T-cell (primary cell): ENCODE measurements around the gene CABP1. TPM values are rescaled to one million over a fixed set of nuclear protein-coding genes. Genes with fewer than 3 reads are reported as not detected.
A peak's percentile ranks its signal among the peaks of the same experiment; 100 is the strongest.

Experiments used
- ATAC-seq, 4 experiments: fragments of 200-7000 bp in 3 of 4; fragments of 150-1000 bp in 1 of 4; cut with Tn5 transposase; replicated peaks in 1 of 4; 1 replicate in 3 of 4; 2 replicates in 1 of 4; pipeline ENCODE4 v1.10.0; 2021; ENCODE audit warnings: moderate library complexity in 3 of 4, mild to moderate bottlenecking in 2 of 4, moderate number of reproducible peaks in 1 of 4
- CTCF ChIA-PET, 2 donors: fragments of 300-600 bp; sonication (Branson Sonifier 250); formaldehyde crosslinking; loops; one replicate each; lab custom pipeline; 2022; ENCODE audit warnings: antibody characterized with exemption in 2 of 2; lab: Charles Lee
- POLR2A ChIA-PET, 2 donors: fragments of 300-600 bp; sonication (Branson Sonifier 250); formaldehyde crosslinking; loops; one replicate each; lab custom pipeline; 2022; ENCODE audit warnings: antibody characterized with exemption in 2 of 2; lab: Charles Lee
- DNase-seq, 35 experiments: peaks; one replicate each; pipeline versions ENCODE4 v3.0.0 to v3.0.0-alpha.2; 2013 to 2023
- H3K27ac ChIP-seq: one replicate; pipeline ENCODE4 v1.5.1; 2013; ENCODE audit warnings: low read length
- H3K27me3 ChIP-seq, 2 experiments: replicated peaks in 1 of 2; 1 replicate in 1 of 2; 2 replicates in 1 of 2; pipeline versions ENCODE4 v1.6.1 to v1.7.0; 2013; ENCODE audit warnings: low read length in 1 of 2, mixed read lengths in 1 of 2; ENCODE audit not compliant: control insufficient read depth in 2 of 2, insufficient read depth in 2 of 2; ENCODE audit errors: extremely low read depth in 1 of 2
- H3K36me3 ChIP-seq, 2 donors: 1 replicate in 1 of 2; 2 replicates in 1 of 2; pipeline versions ENCODE4 v1.6.1 to v1.7.0; 2013; ENCODE audit warnings: low read length in 1 of 2; ENCODE audit not compliant: control insufficient read depth in 2 of 2, insufficient read depth in 1 of 2; ENCODE audit errors: extremely low read depth in 1 of 2
- H3K4me1 ChIP-seq, 2 experiments: 1 replicate in 1 of 2; 2 replicates in 1 of 2; pipeline versions ENCODE4 v1.6.1 to v1.7.0; 2013; ENCODE audit warnings: low read length in 2 of 2, mixed read lengths in 1 of 2; ENCODE audit not compliant: insufficient read depth in 2 of 2, control insufficient read depth in 1 of 2; ENCODE audit errors: extremely low read depth in 1 of 2
- H3K4me3 ChIP-seq, 2 donors: 1 replicate in 1 of 2; 2 replicates in 1 of 2; pipeline versions ENCODE4 v1.5.1 to v1.7.0; 2013; ENCODE audit warnings: mild to moderate bottlenecking in 2 of 2, low read length in 1 of 2, moderate library complexity in 1 of 2; ENCODE audit not compliant: control insufficient read depth in 1 of 2; ENCODE audit errors: extremely low read depth in 1 of 2
- H3K9me3 ChIP-seq: 2 replicates; pipeline ENCODE4 v1.7.0; 2013
- H3K27ac Mint-ChIP-seq, 2 donors: one replicate each; pipeline ENCODE4 v1.8.0; 2020 to 2021; ENCODE audit warnings: mild to moderate bottlenecking in 2 of 2, mixed read lengths in 2 of 2
- H3K27me3 Mint-ChIP-seq, 2 donors: one replicate each; pipeline ENCODE4 v1.8.0; 2021 to 2022; ENCODE audit warnings: mixed read lengths in 2 of 2
- H3K36me3 Mint-ChIP-seq: one replicate; pipeline ENCODE4 v1.8.0; 2021; ENCODE audit warnings: mixed read lengths
- H3K4me1 Mint-ChIP-seq, 3 donors: one replicate each; pipeline ENCODE4 v1.8.0; 2020 to 2022; ENCODE audit warnings: mixed read lengths in 3 of 3, mild to moderate bottlenecking in 1 of 3
- H3K4me3 Mint-ChIP-seq, 3 donors: one replicate each; pipeline ENCODE4 v1.8.0; 2020 to 2022; ENCODE audit warnings: mild to moderate bottlenecking in 3 of 3, mixed read lengths in 3 of 3, moderate library complexity in 3 of 3
- H3K9me3 Mint-ChIP-seq, 3 donors: one replicate each; pipeline ENCODE4 v1.8.0; 2020 to 2022; ENCODE audit warnings: mixed read lengths in 3 of 3
- WGBS: methylation state at CpG from one replicate; pipeline ENCODE4 v1.1.5; 2013; ENCODE audit warnings: missing lambda C conversion rate; ENCODE audit not compliant: insufficient coverage; 5-methylcytosine and 5-hydroxymethylcytosine counted together
- total RNA-seq, 35 experiments: library from RNA in 6 of 35; stranded (reverse) in 6 of 35; fragments of 120-200 nt in 1 of 35; gene quantifications; one replicate each; pipeline versions ENCODE4 v1.2.1 to v1.2.4 and lab custom pipeline; 2013 to 2026

CABP1 gene
- total RNA-seq, 5 donors from 2014 or later (not counting 1 experiment from before 2014, with no cell fraction given) = not detected

- ChIA-PET POLR2A (no interaction called here), CTCF (no interaction called here)
- no peaks in the 10 kb centered on the region for H3K9me3 ChIP-seq
- Mint-ChIP-seq H3K27ac (no peak overlapping the region), H3K27me3 (peaks cover 7 to 9% of the 10 kb centered on the region in 2 donors), H3K9me3 (no peaks in the 10 kb centered on the region), H3K4me1 (no peaks in the 10 kb centered on the region), H3K36me3 (no peaks in the 10 kb centered on the region), H3K4me3 (no peak overlapping the region)
- H3K4me1 ChIP-seq = peaks cover 0 to 3% of the 10 kb centered on the region in 2 experiments
- 90% methylated on average over 12 of the region's 15 CpGs for WGBS
- H3K27ac ChIP-seq = no peak overlapping the region
- H3K4me3 ChIP-seq = no peak overlapping the region
- no peaks in the 10 kb centered on the region for H3K36me3 ChIP-seq
- no peak for DNase-seq
- peaks cover 0 to 16% of the 10 kb centered on the region in 2 experiments for H3K27me3 ChIP-seq
- no peak for ATAC-seq
These were observed 10.1 kb upstream of the CABP1 start for GRCh38 chr12:120630104-120630892.

- H3K4me3 ChIP-seq = no peak overlapping the region
- DNase-seq (no peak), ATAC-seq (no peak)
- no peaks in the 10 kb centered on the region for H3K36me3 ChIP-seq
- ChIA-PET POLR2A (interaction anchor here in 1 of 2 donors (0.6 kb wide), 1 partner anchor 18 kb away, joined by 3 read pairs; no protein-coding TSS in a partner anchor), CTCF (no interaction called here)
- H3K27me3 ChIP-seq = peaks cover 0 to 12% of the 10 kb centered on the region in 2 experiments
- Mint-ChIP-seq H3K27ac (no peak overlapping the region), H3K9me3 (no peaks in the 10 kb centered on the region), H3K27me3 (peaks cover 7 to 9% of the 10 kb centered on the region in 2 donors), H3K36me3 (no peaks in the 10 kb centered on the region), H3K4me3 (no peak overlapping the region), H3K4me1 (no peaks in the 10 kb centered on the region)
- 86% methylated on average over 3 of the region's 5 CpGs for WGBS
- no peaks in the 10 kb centered on the region for H3K4me1 ChIP-seq
- H3K9me3 ChIP-seq = no peaks in the 10 kb centered on the region
- H3K27ac ChIP-seq = no peak overlapping the region
These were observed 9.3 kb upstream of the CABP1 start for GRCh38 chr12:120631097-120631496.

GRCh38 chr12:120640861-120641833, 721 bp downstream of the CABP1 start:
- CTCF ChIA-PET = interaction anchor here in 1 of 2 donors (0.6 kb wide), 1 partner anchor 7 kb away, joined by 3 read pairs; no protein-coding TSS in a partner anchor

GRCh38 chr12:120642121-120642520, 1.7 kb downstream of the CABP1 start:
- ChIA-PET CTCF (interaction anchor here in 1 of 2 donors (0.6 kb wide), 1 partner anchor 195 kb away, joined by 3 read pairs; no protein-coding TSS in a partner anchor), POLR2A (no interaction called here)
- H3K9me3 ChIP-seq = no peaks in the 10 kb centered on the region
- Mint-ChIP-seq H3K4me3 (peak overlapping the region; percentile 28 to 74 (median 63)), H3K27me3 (peaks cover 52 to 57% of the 10 kb centered on the region in 2 donors), H3K4me1 (peaks cover 8 to 17% (median 13%) of the 10 kb centered on the region in 3 donors), H3K36me3 (no peaks in the 10 kb centered on the region), H3K27ac (no peak overlapping the region), H3K9me3 (no peaks in the 10 kb centered on the region)
- ATAC-seq = no peak
- no peaks in the 10 kb centered on the region for H3K36me3 ChIP-seq
- WGBS = 72% methylated on average over 6 of the region's 9 CpGs
- no peak for DNase-seq
- H3K4me3 ChIP-seq = no peak overlapping the region
- no peak overlapping the region for H3K27ac ChIP-seq
- H3K27me3 ChIP-seq = peaks cover 18 to 62% of the 10 kb centered on the region in 2 experiments
- H3K4me1 ChIP-seq = peaks cover 0 to 15% of the 10 kb centered on the region in 2 experiments

More at GRCh38 chr12:120640861-120641833, 721 bp downstream of the CABP1 start:
- Mint-ChIP-seq H3K4me1 (peaks cover 5 to 12% (median 8%) of the 10 kb centered on the region in 3 donors), H3K4me3 (peak overlapping the region; percentile 60 to 74 (median 73)), H3K36me3 (no peaks in the 10 kb centered on the region), H3K27me3 (peaks cover 49 to 50% of the 10 kb centered on the region in 2 donors), H3K9me3 (no peaks in the 10 kb centered on the region), H3K27ac (no peak overlapping the region)
- H3K4me3 ChIP-seq = peak overlapping the region in 1 of 2 donors; percentile 71
- DNase-seq (peak; percentile 10 to 68 (median 49)), ATAC-seq (peak; percentile 62 to 73 (median 70))
- H3K36me3 ChIP-seq = no peaks in the 10 kb centered on the region
- H3K27me3 ChIP-seq = peaks cover 18 to 55% of the 10 kb centered on the region in 2 experiments
- peaks cover 0 to 15% of the 10 kb centered on the region in 2 experiments for H3K4me1 ChIP-seq
- no peak overlapping the region for H3K27ac ChIP-seq
- POLR2A ChIA-PET = no interaction called here
- whole genome bisulfite sequencing = 2% methylated on average over 107 of the region's 115 CpGs
- no peaks in the 10 kb centered on the region for H3K9me3 ChIP-seq

- Mint-ChIP-seq H3K4me3 (peak overlapping the region; percentile 13 to 74 (median 28)), H3K36me3 (no peaks in the 10 kb centered on the region), H3K27ac (no peak overlapping the region), H3K4me1 (peaks cover 8 to 18% (median 13%) of the 10 kb centered on the region in 3 donors), H3K9me3 (no peaks in the 10 kb centered on the region), H3K27me3 (peaks cover 52 to 57% of the 10 kb centered on the region in 2 donors)
- Histone ChIP-seq H3K36me3 (no peaks in the 10 kb centered on the region), H3K27me3 (peaks cover 18 to 62% of the 10 kb centered on the region in 2 experiments), H3K27ac (no peak overlapping the region), H3K4me1 (peaks cover 0 to 15% of the 10 kb centered on the region in 2 experiments), H3K9me3 (no peaks in the 10 kb centered on the region), H3K4me3 (no peak overlapping the region)
- DNase-seq = no peak
- ATAC-seq = no peak
- WGBS = 83% methylated on average over 3 of the region's 4 CpGs
- ChIA-PET POLR2A (interaction anchor here in 1 of 2 donors (0.6 kb wide), 4 partner anchors 63 to 235 kb away, joined by 3 to 8 read pairs (median 3); no protein-coding TSS in a partner anchor), CTCF (interaction anchor here (0.5 to 0.6 kb wide), 2 partner anchors 194 to 440 kb away, joined by 3 to 5 read pairs; no protein-coding TSS in a partner anchor)
These were observed 2.4 kb downstream of the CABP1 start for GRCh38 chr12:120642826-120643225.
